ENCODE measurements around the gene MOV10. TPM values are rescaled to one million over a fixed set of nuclear protein-coding genes. Genes with fewer than 3 reads are reported as not detected.
A peak's percentile ranks its signal among the peaks of the same experiment; 100 is the strongest.

MOV10 gene
- total RNA-seq, 4 donors from 2014 or later, result 75.3 to 161 (median 143) TPM

DNA sequence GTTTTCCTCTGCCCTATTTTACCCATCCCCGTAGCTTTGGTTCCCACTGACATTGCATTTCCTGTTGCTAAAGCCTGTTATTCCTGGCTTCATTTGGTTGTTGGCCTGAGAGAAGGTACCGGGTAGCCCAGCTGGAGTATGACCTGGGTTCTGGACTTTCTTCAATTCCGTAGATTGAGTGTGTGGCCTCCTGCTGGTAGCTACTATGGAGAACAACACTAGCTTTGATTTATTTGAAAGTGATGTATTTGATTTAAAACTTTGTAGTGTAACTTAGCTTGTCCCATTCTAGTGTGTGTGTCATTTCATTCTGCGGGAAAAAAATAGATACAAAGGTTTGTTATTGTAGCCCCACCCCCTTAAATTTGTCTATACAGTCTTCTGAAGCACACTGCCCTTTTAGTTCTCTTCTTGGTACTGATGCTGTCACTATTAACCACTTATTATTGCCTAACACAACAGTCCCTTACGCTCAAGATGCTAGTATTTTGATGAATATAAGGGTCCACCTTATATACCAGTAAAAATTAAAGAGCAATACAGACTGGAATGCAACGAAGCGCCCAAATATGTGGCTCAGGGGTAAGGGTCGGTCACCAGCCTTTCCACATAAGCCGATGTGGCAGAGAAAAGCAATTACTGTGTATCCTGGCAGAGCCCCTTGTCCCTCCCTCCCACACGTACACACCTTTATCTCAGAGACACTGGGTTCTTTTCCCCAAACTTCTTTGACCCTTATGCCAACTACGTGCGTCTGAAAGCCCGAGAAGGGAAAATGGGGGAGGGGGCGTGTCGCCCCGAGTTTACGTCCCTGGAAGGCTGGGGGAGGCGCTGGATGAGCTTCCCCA lies 643 bp upstream of the MOV10 start:
- no peaks in the 10 kb centered on the region for H3K27me3 ChIP-seq
- peak in 1 of 3 donors; percentile 34 for DNase-seq
- peaks cover 0 to 28% (median 0%) of the 10 kb centered on the region in 3 donors for H3K36me3 ChIP-seq
- peak overlapping the region; percentile 66 to 95 (median 84) for H3K4me3 ChIP-seq
- peak overlapping the region; percentile 76 to 85 (median 82) for H3K27ac ChIP-seq
- no peaks in the 10 kb centered on the region for H3K9me3 ChIP-seq
- TF ChIP-seq CTCF (IDR thresholded peaks at IDR 0.05) (peak in 5 of 6 experiments; percentile 28 to 65 (median 62)), POLR2A (IDR thresholded peaks at IDR 0.05) (peak in 1 of 2 donors; percentile 13)
- peaks cover 0 to 20% (median 1%) of the 10 kb centered on the region in 4 donors for H3K4me1 ChIP-seq

GRCh38 chr1:112674986-112675727 lies 698 bp downstream of the MOV10 start:
- peaks cover 0 to 15% (median 0%) of the 10 kb centered on the region in 3 donors for H3K36me3 ChIP-seq
- peak overlapping the region; percentile 76 to 85 (median 82) for H3K27ac ChIP-seq
- H3K27me3 ChIP-seq, result no peaks in the 10 kb centered on the region
- TF ChIP-seq POLR2A (IDR thresholded peaks at IDR 0.05) (peak in 1 of 2 donors; percentile 26), CTCF (IDR thresholded peaks at IDR 0.05) (peak in 3 of 6 experiments; percentile 13 to 28 (median 22))
- peaks cover 0 to 20% (median 1%) of the 10 kb centered on the region in 4 donors for H3K4me1 ChIP-seq
- peak overlapping the region; percentile 66 to 95 (median 84) for H3K4me3 ChIP-seq
- no peaks in the 10 kb centered on the region for H3K9me3 ChIP-seq
- peak in 1 of 3 donors; percentile 35 for DNase-seq

DNA sequence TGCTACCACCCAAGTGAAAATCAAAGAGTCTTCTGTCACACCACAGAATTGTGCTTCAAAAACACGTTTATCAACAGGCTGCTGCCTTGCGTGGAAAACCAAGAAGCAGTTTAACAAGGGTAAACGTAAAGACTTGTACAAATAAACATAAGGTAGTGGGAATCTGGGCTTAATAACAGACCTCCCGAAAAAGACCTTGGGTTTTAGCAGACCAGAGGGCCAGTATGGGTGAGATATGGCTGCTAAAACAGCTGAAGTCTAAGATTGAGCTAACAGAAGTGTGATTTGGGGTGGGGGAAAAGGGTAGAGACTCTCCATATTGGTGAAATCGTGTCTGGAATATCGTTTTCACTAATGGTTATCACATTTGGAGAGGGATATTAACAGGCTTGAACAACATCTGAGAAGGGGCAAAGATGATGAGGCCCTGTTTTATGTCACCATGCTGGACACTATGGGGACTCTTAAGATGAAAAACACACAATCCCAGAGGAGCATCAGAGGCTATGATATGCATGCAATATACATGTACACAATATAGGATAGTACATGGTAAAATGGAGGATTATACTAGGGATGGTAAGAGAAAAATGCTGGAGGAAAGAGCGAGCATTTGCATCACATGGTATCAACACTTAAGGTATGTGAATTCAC lies 1.4 kb downstream of the MOV10 start:
- H3K36me3 ChIP-seq, result peaks cover 0 to 9% (median 0%) of the 10 kb centered on the region in 3 donors
- H3K27ac ChIP-seq, result peak overlapping the region in 3 of 4 donors; percentile 76 to 85 (median 80)
- H3K4me3 ChIP-seq, result peak overlapping the region; percentile 66 to 95 (median 84)
- TF ChIP-seq POLR2A (IDR thresholded peaks at IDR 0.05) (no peak), CTCF (IDR thresholded peaks at IDR 0.05) (no peak)
- no peak for DNase-seq
- peaks cover 0 to 20% (median 1%) of the 10 kb centered on the region in 4 donors for H3K4me1 ChIP-seq
- no peaks in the 10 kb centered on the region for H3K9me3 ChIP-seq
- no peaks in the 10 kb centered on the region for H3K27me3 ChIP-seq

GRCh38 chr1:112676543-112676942 lies 2.1 kb downstream of the MOV10 start:
- H3K27me3 ChIP-seq, result no peaks in the 10 kb centered on the region
- no peaks in the 10 kb centered on the region for H3K9me3 ChIP-seq
- peaks cover 0 to 20% (median 1%) of the 10 kb centered on the region in 4 donors for H3K4me1 ChIP-seq
- DNase-seq, result peak in 1 of 3 donors; percentile 34
- H3K4me3 ChIP-seq, result no peak overlapping the region
- peaks cover 0 to 2% (median 0%) of the 10 kb centered on the region in 3 donors for H3K36me3 ChIP-seq
- TF ChIP-seq POLR2A (IDR thresholded peaks at IDR 0.05) (no peak), CTCF (IDR thresholded peaks at IDR 0.05) (no peak)
- no peak overlapping the region for H3K27ac ChIP-seq

- Histone ChIP-seq H3K36me3 (no peaks in the 10 kb centered on the region), H3K4me1 (peaks cover 0 to 20% (median 1%) of the 10 kb centered on the region in 4 donors), H3K27me3 (no peaks in the 10 kb centered on the region), H3K4me3 (no peak overlapping the region), H3K27ac (no peak overlapping the region), H3K9me3 (no peaks in the 10 kb centered on the region)
- no peak for TF ChIP-seq POLR2A (IDR thresholded peaks at IDR 0.05)
- no peak for TF ChIP-seq CTCF (IDR thresholded peaks at IDR 0.05)
- no peak for DNase-seq
Measured at GRCh38 chr1:112677501-112677900, 3.0 kb downstream of the MOV10 start.
